WTC11 (cell line): Measurements from ENCODE around the gene SULT1C2.

ENCODE experiments used
- CREB1 ChIP-seq: sonication (generic); formaldehyde crosslinking; IDR thresholded peaks from 2 replicates; pipeline ENCODE4 v1.8.0; 2023; ENCODE audit warnings: mild to moderate bottlenecking, missing genetic modification reagents
- ESRRA ChIP-seq: sonication (generic); formaldehyde crosslinking; IDR thresholded peaks from 2 replicates; pipeline ENCODE4 v1.8.1; 2022; ENCODE audit warnings: mild to moderate bottlenecking, missing genetic modification reagents, borderline replicate concordance
- ETV6 ChIP-seq: sonication (generic); formaldehyde crosslinking; IDR thresholded peaks from 2 replicates; pipeline ENCODE4 v1.8.1; 2022; ENCODE audit warnings: mild to moderate bottlenecking, missing genetic modification reagents
- FOXK1 ChIP-seq: sonication (generic); formaldehyde crosslinking; IDR thresholded peaks from 2 replicates; pipeline ENCODE4 v1.8.0; 2022; ENCODE audit warnings: mild to moderate bottlenecking, moderate library complexity, missing genetic modification reagents
- GABPB1 ChIP-seq: sonication (generic); formaldehyde crosslinking; IDR thresholded peaks from 2 replicates; pipeline ENCODE4 v1.8.1; 2023; ENCODE audit warnings: mild to moderate bottlenecking, missing genetic modification reagents
- GRHL2 ChIP-seq: fragments of 250-450 bp; sonication (Bioruptor Pico); IDR thresholded peaks from 2 replicates; pipeline ENCODE4 v1.8.0; 2022; ENCODE audit warnings: mild to moderate bottlenecking, moderate library complexity; ENCODE audit not compliant: insufficient replicate concordance, severe bottlenecking
- NR1H2 ChIP-seq: sonication (generic); formaldehyde crosslinking; IDR thresholded peaks from 2 replicates; pipeline ENCODE4 v1.9.0; 2021; ENCODE audit warnings: mild to moderate bottlenecking, moderate library complexity, missing genetic modification reagents
- TEAD4 ChIP-seq: sonication (generic); formaldehyde crosslinking; IDR thresholded peaks from 2 replicates; pipeline ENCODE4 v1.8.0; 2022; ENCODE audit warnings: mild to moderate bottlenecking, missing genetic modification reagents
- ZNF121 ChIP-seq: sonication (generic); formaldehyde crosslinking; IDR thresholded peaks from 2 replicates; pipeline ENCODE4 v1.8.0; 2023; ENCODE audit warnings: missing genetic modification reagents
- ZNF232 ChIP-seq: sonication (generic); formaldehyde crosslinking; IDR thresholded peaks from 2 replicates; pipeline ENCODE4 v1.8.0; 2022; ENCODE audit warnings: mild to moderate bottlenecking, missing genetic modification reagents
- TF ChIP-seq, protein P1 (sequence below): fragments of 200-600 bp; IDR thresholded peaks from 2 replicates; pipeline ENCODE4 v1.8.0; 2022; ENCODE audit warnings: antibody characterized with exemption
- TF ChIP-seq, protein P2 (sequence below): sonication (generic); formaldehyde crosslinking; IDR thresholded peaks from 2 replicates; pipeline ENCODE4 v1.8.0; 2022; ENCODE audit warnings: mild to moderate bottlenecking, missing genetic modification reagents
- TF ChIP-seq, protein P3 (sequence below): sonication (generic); formaldehyde crosslinking; IDR thresholded peaks from 2 replicates; pipeline ENCODE4 v1.8.1; 2022; ENCODE audit warnings: missing genetic modification reagents, borderline replicate concordance

DNA sequence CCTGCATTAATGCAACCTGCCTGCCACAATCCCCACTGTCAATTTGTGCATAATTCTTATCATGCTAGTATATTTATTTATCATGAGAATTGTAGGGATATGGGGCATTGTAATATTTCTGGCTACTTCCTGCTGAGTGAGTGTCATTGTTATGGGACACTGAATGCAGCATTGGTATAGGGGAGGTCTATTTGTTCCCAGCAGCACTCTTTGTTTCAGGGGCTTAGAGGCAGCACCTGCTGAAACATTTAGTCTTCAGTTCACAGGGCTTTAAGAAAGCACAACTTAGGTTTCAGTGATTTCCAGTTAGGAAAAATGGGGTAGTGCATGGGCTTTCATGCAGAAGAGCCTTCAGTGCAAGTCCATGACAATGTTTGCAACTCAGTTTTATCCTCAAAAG, 25.3 kb upstream of the SULT1C2 start:
- TF ChIP-seq, protein P1, sequence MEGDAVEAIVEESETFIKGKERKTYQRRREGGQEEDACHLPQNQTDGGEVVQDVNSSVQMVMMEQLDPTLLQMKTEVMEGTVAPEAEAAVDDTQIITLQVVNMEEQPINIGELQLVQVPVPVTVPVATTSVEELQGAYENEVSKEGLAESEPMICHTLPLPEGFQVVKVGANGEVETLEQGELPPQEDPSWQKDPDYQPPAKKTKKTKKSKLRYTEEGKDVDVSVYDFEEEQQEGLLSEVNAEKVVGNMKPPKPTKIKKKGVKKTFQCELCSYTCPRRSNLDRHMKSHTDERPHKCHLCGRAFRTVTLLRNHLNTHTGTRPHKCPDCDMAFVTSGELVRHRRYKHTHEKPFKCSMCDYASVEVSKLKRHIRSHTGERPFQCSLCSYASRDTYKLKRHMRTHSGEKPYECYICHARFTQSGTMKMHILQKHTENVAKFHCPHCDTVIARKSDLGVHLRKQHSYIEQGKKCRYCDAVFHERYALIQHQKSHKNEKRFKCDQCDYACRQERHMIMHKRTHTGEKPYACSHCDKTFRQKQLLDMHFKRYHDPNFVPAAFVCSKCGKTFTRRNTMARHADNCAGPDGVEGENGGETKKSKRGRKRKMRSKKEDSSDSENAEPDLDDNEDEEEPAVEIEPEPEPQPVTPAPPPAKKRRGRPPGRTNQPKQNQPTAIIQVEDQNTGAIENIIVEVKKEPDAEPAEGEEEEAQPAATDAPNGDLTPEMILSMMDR: no peak
- TF ChIP-seq ZNF232 (CRISPR knock-in tag): no peak
- TF ChIP-seq GRHL2 (CRISPR knock-in tag): no peak
- no peak for TF ChIP-seq TEAD4 (CRISPR knock-in tag)
- TF ChIP-seq ETV6 (CRISPR knock-in tag): no peak
- TF ChIP-seq NR1H2 (CRISPR knock-in tag): no peak
- TF ChIP-seq, protein P2, sequence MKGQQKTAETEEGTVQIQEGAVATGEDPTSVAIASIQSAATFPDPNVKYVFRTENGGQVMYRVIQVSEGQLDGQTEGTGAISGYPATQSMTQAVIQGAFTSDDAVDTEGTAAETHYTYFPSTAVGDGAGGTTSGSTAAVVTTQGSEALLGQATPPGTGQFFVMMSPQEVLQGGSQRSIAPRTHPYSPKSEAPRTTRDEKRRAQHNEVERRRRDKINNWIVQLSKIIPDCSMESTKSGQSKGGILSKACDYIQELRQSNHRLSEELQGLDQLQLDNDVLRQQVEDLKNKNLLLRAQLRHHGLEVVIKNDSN (CRISPR knock-in tag): no peak
- no peak for TF ChIP-seq CREB1
- TF ChIP-seq, protein P3, sequence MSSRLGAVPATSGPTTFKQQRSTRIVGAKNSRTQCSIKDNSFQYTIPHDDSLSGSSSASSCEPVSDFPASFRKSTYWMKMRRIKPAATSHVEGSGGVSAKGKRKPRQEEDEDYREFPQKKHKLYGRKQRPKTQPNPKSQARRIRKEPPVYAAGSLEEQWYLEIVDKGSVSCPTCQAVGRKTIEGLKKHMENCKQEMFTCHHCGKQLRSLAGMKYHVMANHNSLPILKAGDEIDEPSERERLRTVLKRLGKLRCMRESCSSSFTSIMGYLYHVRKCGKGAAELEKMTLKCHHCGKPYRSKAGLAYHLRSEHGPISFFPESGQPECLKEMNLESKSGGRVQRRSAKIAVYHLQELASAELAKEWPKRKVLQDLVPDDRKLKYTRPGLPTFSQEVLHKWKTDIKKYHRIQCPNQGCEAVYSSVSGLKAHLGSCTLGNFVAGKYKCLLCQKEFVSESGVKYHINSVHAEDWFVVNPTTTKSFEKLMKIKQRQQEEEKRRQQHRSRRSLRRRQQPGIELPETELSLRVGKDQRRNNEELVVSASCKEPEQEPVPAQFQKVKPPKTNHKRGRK: no peak
- no peak for TF ChIP-seq ZNF121
- no peak for TF ChIP-seq ESRRA (CRISPR knock-in tag)
- TF ChIP-seq FOXK1 (CRISPR knock-in tag): no peak
- no peak for TF ChIP-seq GABPB1
